Measurements from ENCODE around the gene ODF4. TPM values are rescaled to one million over a fixed set of nuclear protein-coding genes. Genes with fewer than 3 reads are reported as not detected.

Gene ODF4
- total and polyA plus RNA-seq, 4 donors = not detected

- TF ChIP-seq RAD21 (IDR thresholded peaks at IDR 0.05) = no peak
- TF ChIP-seq TAF1 (conservative IDR thresholded peaks at IDR 0.05) = no peak
- TF ChIP-seq, protein P1, sequence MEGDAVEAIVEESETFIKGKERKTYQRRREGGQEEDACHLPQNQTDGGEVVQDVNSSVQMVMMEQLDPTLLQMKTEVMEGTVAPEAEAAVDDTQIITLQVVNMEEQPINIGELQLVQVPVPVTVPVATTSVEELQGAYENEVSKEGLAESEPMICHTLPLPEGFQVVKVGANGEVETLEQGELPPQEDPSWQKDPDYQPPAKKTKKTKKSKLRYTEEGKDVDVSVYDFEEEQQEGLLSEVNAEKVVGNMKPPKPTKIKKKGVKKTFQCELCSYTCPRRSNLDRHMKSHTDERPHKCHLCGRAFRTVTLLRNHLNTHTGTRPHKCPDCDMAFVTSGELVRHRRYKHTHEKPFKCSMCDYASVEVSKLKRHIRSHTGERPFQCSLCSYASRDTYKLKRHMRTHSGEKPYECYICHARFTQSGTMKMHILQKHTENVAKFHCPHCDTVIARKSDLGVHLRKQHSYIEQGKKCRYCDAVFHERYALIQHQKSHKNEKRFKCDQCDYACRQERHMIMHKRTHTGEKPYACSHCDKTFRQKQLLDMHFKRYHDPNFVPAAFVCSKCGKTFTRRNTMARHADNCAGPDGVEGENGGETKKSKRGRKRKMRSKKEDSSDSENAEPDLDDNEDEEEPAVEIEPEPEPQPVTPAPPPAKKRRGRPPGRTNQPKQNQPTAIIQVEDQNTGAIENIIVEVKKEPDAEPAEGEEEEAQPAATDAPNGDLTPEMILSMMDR (IDR thresholded peaks at IDR 0.05; ENCODE audit: low read depth, low read length, missing input control) = no peak
- no peak for TF ChIP-seq FOXA2 (IDR thresholded peaks at IDR 0.05)
- no peak for TF ChIP-seq GABPA (IDR thresholded peaks at IDR 0.05 in 1 of 2, conservative IDR thresholded peaks at IDR 0.05 in 1 of 2)
- no peak for TF ChIP-seq NR2F2 (IDR thresholded peaks at IDR 0.05)
- no peak for TF ChIP-seq HNF4G (IDR thresholded peaks at IDR 0.05)
- no peak for TF ChIP-seq EGR1 (IDR thresholded peaks at IDR 0.05; ENCODE audit: low read depth in 2 of 2)
- TF ChIP-seq, protein P2, sequence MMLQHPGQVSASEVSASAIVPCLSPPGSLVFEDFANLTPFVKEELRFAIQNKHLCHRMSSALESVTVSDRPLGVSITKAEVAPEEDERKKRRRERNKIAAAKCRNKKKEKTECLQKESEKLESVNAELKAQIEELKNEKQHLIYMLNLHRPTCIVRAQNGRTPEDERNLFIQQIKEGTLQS (IDR thresholded peaks at IDR 0.05) = no peak
- TF ChIP-seq REST (IDR thresholded peaks at IDR 0.05) = no peak
- no peak for TF ChIP-seq SP1 (IDR thresholded peaks at IDR 0.05)
- Histone ChIP-seq H3K27ac (ENCODE audit: low read depth in 1 of 2, low read length in 2 of 2) (no peak overlapping the region), H3K27me3 (ENCODE audit: control insufficient read depth in 4 of 4, insufficient read depth in 4 of 4, low read length in 3 of 4) (peaks cover 0 to 2% (median 0%) of the 10 kb centered on the region in 4 donors), H3K9me3 (ENCODE audit: control insufficient read depth in 4 of 4, low read length in 3 of 4) (no peaks in the 10 kb centered on the region), H3K4me3 (ENCODE audit: low read depth in 1 of 3, low read length in 3 of 3) (no peak overlapping the region), H3K36me3 (ENCODE audit: control insufficient read depth in 4 of 4, insufficient read depth in 3 of 4, low read depth in 1 of 4, low read length in 3 of 4) (no peaks in the 10 kb centered on the region), H3K9ac (ENCODE audit: low read depth in 1 of 2, low read length in 2 of 2) (no peak overlapping the region), H3K4me1 (ENCODE audit: control insufficient read depth in 4 of 4, insufficient read depth in 4 of 4, low read length in 3 of 4) (no peaks in the 10 kb centered on the region)
- DNase-seq (ENCODE audit: low spot score) = no peak
- 90% methylated on average over 7 of the region's 7 CpGs for WGBS
Measured at GRCh38 chr17:8350339-8350738, 10.7 kb downstream of the ODF4 start.

GRCh38 chr17:8353736-8354135, 14.1 kb downstream of the ODF4 start:
- Histone ChIP-seq H3K27ac (ENCODE audit: low read depth in 1 of 2, low read length in 2 of 2) (no peak overlapping the region), H3K4me1 (ENCODE audit: control insufficient read depth in 4 of 4, insufficient read depth in 4 of 4, low read length in 3 of 4) (no peaks in the 10 kb centered on the region)
- TF ChIP-seq, protein P3, sequence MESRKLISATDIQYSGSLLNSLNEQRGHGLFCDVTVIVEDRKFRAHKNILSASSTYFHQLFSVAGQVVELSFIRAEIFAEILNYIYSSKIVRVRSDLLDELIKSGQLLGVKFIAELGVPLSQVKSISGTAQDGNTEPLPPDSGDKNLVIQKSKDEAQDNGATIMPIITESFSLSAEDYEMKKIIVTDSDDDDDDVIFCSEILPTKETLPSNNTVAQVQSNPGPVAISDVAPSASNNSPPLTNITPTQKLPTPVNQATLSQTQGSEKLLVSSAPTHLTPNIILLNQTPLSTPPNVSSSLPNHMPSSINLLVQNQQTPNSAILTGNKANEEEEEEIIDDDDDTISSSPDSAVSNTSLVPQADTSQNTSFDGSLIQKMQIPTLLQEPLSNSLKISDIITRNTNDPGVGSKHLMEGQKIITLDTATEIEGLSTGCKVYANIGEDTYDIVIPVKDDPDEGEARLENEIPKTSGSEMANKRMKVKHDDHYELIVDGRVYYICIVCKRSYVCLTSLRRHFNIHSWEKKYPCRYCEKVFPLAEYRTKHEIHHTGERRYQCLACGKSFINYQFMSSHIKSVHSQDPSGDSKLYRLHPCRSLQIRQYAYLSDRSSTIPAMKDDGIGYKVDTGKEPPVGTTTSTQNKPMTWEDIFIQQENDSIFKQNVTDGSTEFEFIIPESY (IDR thresholded peaks at IDR 0.05) = no peak
- TF ChIP-seq, protein P1 (IDR thresholded peaks at IDR 0.05; ENCODE audit: low read depth, low read length, missing input control) = no peak

More at GRCh38 chr17:8353736-8354135, 14.1 kb downstream of the ODF4 start:
- Histone ChIP-seq H3K36me3 (ENCODE audit: control insufficient read depth in 4 of 4, insufficient read depth in 3 of 4, low read depth in 1 of 4, low read length in 3 of 4) (no peaks in the 10 kb centered on the region), H3K9ac (ENCODE audit: low read depth in 1 of 2, low read length in 2 of 2) (no peak overlapping the region), H3K9me3 (ENCODE audit: control insufficient read depth in 4 of 4, low read length in 3 of 4) (no peaks in the 10 kb centered on the region), H3K27me3 (ENCODE audit: control insufficient read depth in 4 of 4, insufficient read depth in 4 of 4, low read length in 3 of 4) (no peaks in the 10 kb centered on the region), H3K4me3 (ENCODE audit: low read depth in 1 of 3, low read length in 3 of 3) (no peak overlapping the region)
- 85% methylated on average over 7 of the region's 7 CpGs for WGBS
- no peak for DNase-seq (ENCODE audit: low spot score)

Data from liver (tissue), 9 donors.